Measurements from ENCODE around the gene PHF24.

DNA sequence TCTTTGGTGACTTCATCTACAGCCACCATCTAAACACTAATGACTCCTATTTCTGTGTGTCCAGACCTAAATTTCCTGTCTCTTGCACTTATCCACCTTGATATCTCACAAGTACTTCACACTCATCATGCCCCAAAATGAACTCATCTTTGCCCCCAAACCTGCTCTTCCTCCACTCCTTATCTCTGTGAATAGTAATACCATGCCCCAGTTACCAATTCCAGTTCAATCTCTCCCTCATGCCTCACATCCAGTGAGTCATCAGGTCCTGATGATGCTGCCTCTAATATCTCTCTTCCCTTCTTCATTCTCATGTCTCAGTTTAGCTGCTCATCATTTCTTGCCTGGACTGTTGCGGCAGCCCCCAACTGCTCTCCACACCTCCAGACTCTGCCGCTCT is 16.6 kb downstream of the PHF24 start:
- no peak for TF ChIP-seq POLR2AphosphoS5 (IDR thresholded peaks at IDR 0.05)
- TF ChIP-seq, protein P1, sequence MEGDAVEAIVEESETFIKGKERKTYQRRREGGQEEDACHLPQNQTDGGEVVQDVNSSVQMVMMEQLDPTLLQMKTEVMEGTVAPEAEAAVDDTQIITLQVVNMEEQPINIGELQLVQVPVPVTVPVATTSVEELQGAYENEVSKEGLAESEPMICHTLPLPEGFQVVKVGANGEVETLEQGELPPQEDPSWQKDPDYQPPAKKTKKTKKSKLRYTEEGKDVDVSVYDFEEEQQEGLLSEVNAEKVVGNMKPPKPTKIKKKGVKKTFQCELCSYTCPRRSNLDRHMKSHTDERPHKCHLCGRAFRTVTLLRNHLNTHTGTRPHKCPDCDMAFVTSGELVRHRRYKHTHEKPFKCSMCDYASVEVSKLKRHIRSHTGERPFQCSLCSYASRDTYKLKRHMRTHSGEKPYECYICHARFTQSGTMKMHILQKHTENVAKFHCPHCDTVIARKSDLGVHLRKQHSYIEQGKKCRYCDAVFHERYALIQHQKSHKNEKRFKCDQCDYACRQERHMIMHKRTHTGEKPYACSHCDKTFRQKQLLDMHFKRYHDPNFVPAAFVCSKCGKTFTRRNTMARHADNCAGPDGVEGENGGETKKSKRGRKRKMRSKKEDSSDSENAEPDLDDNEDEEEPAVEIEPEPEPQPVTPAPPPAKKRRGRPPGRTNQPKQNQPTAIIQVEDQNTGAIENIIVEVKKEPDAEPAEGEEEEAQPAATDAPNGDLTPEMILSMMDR (IDR thresholded peaks at IDR 0.05) = no peak
- no peak for TF ChIP-seq EP300 (IDR thresholded peaks at IDR 0.05)
- no peak for TF ChIP-seq POLR2A (IDR thresholded peaks at IDR 0.05; ENCODE audit: low read depth)
